Brain pericyte (primary cell): Measurements from ENCODE around the gene BAIAP2L2.
A peak's percentile ranks its signal among the peaks of the same experiment; 100 is the strongest.
"Not testable (repeated sequence)": the region's sequence is repeated elsewhere in the genome, so short reads cannot be mapped to it uniquely, and the experiment has no call there.

ENCODE experiments used
- DNase-seq: peaks from one replicate; pipeline ENCODE4 v3.0.0-alpha.2; 2012; ENCODE audit warnings: low read depth, low spot score

Gene BAIAP2L2

GRCh38 chr22:38110008-38110862 lies at the start of gene BAIAP2L2:
BAIAP2L2 (minus strand) TSS chr22:38110684; CDS start chr22:38110525, 159 bp downstream.
- no peak for DNase-seq

DNA sequence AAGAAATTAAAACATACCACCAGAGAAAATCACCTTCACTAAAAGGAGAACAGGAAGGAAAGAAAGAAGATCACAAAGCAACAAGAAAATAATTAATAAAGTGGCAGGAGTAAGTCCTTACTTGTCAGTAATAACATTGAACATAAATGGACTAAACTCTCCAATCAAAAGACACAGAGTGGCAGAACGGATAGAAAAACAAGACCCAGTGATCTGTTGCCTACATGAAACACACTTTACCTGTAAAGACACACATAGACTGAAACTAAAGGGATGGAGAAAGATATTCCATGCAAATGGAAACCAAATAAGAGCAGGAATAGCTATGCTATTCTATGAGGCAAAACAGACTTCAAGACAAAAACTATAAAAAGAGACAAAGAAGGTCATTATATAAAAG lies 45.2 kb upstream of the BAIAP2L2 start:
- DNase-seq, result no peak

- DNase-seq, result not testable (repeated sequence)
Measured at GRCh38 chr22:38154563-38154915, 44.1 kb upstream of the BAIAP2L2 start.

GRCh38 chr22:38153821-38154562 lies 43.5 kb upstream of the BAIAP2L2 start:
- DNase-seq, result no peak

- DNase-seq, result no peak
Measured at GRCh38 chr22:38151126-38151500, 40.6 kb upstream of the BAIAP2L2 start.

DNA sequence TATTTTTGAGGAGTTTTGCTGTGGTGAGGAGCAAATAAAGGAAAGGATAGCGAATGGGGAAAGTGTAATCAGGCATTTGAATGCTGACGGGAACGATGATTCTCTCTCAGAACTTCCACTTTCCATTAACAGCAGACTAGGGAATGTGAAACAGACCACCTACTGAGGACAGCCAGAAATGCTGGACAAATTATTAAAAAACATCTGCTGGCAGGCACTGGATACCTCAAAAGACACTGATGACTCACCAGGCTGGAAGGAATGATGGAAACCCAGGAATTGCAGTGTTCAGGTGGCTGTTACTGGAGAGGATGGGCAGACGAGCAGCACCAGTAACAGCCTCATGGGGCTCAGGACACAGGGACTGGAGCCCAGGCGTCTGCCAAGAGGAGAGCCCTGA lies 37.8 kb upstream of the BAIAP2L2 start:
- peak; percentile 30 for DNase-seq

- not testable (repeated sequence) for DNase-seq
Measured at GRCh38 chr22:38146166-38146565, 35.7 kb upstream of the BAIAP2L2 start.

GRCh38 chr22:38144025-38144405 lies 33.5 kb upstream of the BAIAP2L2 start:
- DNase-seq, result no peak

GRCh38 chr22:38142606-38143005 lies 32.1 kb upstream of the BAIAP2L2 start:
- DNase-seq, result no peak

DNA sequence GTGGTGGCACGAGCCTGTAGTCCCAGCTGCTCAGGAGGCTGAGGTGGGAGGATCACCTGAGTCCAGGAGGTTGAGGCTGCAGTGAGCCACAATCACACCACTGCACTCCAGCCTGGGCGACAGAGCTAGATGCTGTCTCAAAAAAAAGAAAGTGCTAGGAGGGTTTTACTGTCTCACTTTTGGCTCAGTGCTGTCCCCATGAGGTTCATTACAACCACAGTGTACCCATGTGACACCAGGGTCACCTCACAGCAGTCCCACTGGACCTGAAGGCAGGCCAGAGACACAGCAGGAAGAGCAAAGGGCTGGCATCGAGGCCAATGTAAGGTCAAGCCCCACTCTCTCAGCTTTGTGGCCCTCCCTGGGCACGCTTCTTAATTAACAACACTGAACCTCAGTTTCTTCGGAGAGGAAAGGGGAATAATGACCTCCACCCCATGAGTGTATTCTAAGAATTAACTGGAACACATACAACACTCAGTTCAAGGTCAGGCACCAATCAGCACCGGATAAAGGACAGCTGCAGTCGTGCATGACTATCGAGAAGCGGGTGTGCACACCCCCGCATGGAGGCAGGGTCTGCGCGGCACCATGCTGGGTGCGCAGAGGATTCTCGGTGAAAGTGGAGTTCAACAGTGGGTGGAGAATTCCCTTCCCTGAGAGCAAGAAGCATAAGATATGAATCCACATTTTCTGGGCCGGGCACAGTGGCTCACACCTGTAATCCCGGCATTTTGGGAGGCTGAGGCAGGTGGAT lies 30.9 kb upstream of the BAIAP2L2 start:
- no peak for DNase-seq

GRCh38 chr22:38139901-38140300 lies 29.4 kb upstream of the BAIAP2L2 start:
- no peak for DNase-seq

DNA sequence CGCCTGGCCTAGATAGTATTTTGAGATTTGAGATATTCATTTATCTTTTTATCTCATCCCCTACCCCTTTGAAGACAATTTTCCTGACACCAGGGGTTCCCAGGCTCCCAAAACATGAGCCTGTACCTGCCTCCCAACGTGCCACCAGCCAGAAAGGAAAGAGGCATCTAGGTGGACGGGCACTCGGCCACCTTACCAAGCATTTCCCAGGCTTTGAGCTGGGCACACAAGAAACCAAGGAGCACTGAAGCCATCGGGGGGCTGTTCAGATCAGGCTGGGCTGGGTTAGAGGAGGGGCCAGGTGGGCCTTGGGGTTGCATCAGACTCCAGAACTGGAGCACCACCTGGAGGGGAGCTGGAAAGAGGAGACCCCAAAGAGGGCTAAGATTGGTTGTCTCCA lies 28.5 kb upstream of the BAIAP2L2 start:
- no peak for DNase-seq

DNA sequence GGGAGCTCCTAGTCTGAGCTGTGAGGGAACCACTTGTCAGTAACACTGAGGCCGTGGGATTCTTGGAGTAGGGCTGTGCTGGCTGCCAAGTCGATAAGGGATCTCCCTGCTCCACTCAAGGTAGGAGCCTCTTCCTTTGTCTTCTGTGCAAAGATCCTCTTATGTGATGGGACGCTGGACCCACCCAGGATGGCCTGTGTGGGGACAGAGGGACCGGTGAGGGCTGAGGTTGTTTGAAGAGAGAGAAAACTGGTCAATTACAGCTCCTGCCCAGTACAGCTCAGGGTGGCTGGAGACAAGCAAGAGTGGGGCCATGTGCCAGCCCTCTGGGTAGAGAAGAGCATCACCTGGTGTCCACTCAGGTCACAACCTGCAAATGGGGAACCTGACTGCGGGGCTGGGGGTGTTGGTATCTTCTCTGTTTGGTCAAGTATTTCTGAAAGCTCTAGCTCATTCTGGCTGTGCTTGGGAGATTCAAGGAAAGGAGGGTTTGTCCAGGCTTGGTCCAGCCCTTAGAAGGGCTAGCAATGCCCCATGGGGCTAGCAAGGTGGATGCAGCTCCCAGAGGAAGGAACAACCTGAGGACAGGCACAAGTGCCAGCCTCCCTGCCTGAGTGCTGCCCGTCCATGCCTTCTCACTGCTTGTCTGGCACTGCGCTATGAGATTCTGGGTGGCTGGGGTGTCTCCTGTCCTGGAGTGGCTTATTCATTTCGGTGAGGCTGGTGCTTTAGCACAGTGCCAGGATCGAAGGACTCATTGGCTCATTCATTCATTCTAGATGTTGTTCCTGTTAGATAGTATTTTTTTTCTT lies 27.6 kb upstream of the BAIAP2L2 start:
- DNase-seq, result no peak

- no peak for DNase-seq
Measured at GRCh38 chr22:38136607-38137006, 26.1 kb upstream of the BAIAP2L2 start.

DNA sequence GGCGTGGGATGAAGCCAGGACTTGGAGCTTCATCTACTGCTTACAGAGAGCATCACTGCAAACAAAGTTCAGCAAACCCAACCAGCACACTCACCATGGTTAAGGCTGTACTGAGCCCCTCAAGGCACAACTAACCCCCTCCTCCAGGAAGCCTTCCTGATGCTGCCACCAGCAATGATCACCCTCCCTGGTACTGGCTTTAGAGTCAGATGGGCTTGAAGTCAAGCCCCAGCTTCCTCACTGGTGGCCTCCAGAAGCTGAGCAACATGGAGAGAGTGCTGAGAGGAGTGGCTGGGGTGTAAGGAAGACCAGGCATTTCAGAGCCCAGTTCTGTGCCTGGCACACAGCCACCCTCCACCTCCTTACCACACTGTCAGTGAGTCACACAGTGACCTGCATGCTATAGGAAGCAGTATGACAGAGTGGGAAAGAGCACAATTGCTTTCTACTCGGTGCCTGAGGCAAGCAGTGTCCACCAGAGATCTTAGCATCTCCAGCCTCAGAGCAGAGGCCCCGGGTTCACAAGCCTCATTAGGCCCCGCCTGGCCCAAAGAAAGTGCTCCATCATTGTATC lies 24.7 kb upstream of the BAIAP2L2 start:
- DNase-seq, result no peak

DNA sequence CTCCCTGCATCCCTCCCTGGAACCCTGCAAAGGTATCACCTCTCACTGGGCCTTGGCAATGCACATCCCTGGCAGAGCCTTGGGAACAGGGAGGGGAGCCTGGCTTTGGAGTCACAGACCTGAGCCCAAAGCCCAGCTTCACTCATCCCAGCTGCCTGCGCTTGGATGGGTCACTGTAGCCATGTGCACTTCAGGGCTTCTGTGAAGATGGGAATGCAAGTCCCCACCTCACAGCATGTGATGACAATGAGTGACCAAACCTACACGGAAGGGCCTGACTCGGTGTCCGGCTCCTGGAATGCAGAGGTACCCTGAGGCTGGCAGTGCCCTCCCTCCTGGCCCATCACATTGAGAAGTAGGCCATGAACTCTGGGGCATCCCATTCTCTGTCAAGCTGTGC lies 22.8 kb upstream of the BAIAP2L2 start:
- DNase-seq, result no peak

GRCh38 chr22:38132794-38133193 lies 22.3 kb upstream of the BAIAP2L2 start:
- no peak for DNase-seq

DNA sequence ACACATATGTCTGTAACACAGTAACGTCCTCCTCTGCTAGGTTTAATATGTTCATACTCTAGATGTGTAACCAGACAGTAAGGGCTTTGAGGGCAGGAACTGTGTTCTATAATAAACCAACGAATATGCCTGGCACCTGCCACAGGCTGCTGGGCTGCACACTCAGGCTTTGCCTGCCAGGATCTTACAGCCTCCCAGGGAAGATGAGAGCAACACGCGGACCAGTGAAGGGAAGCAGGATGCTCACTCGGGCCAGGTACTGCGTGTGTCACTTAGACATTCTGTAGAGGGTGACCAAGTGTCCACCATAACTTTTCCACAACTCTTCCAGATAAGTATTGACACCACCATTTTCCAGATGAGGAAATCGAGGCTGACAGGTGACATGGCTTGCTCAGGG lies 21.7 kb upstream of the BAIAP2L2 start:
- no peak for DNase-seq

DNA sequence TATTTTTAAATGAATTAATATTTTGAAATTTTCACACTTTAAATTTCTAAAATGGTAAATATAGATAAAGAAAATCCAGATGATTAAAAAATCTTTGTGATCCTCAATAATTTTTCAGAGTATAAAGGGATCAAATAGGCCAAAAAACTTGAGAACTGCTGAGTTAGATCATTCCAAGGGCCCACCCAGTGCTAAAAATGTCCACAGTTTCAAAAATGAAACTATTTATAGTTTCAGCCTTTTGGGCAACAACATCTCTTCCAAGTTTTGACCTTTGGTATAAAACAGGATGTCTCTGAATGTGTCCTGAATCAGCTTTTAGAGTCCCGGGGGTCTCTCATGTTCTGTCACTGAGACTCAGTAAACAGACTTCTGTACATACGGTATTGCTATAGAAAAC lies 20.9 kb upstream of the BAIAP2L2 start:
- no peak for DNase-seq

DNA sequence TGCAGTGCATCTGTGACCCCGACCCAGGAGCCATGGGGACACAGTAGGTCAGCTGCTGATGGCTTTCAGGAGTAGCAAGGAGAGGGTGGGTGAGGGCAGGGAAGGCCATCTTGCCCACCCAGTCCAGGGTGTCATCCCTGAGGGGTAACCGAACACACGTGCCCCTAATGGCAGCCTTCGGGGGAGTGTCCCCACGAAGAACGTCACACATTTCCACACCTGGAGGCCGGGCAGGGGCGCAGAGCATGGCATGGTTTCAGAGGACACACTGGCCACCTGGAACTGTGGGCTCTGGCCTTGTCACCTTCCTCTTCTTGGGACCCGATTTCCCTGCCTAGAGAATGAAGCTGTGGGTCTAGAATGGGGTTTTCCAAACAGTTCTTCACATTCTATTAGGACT lies 19.4 kb upstream of the BAIAP2L2 start:
- DNase-seq, result no peak

GRCh38 chr22:38129021-38129420 lies 18.5 kb upstream of the BAIAP2L2 start:
- DNase-seq, result no peak
